ENCODE data around the gene DCBLD2. TPM values are rescaled to one million over a fixed set of nuclear protein-coding genes. Genes with fewer than 3 reads are reported as not detected.

DCBLD2 gene
- polyA plus RNA-seq, 1 of the 3 experiments (the other 2 are of a cell fraction), result 159 TPM

- TF ChIP-seq IRF3 (IDR thresholded peaks at IDR 0.05; ENCODE audit: low read depth, low read length) (peak; percentile 43; the same call in 1 of the 2 replicates), USF1 (IDR thresholded peaks at IDR 0.05; ENCODE audit: borderline replicate concordance, low read depth) (no peak)
Measured at GRCh38 chr3:98901392-98902350, at the start of gene DCBLD2 (continued).

- CTCF ChIA-PET, result interaction anchor here (0.7 to 1.8 kb wide), 3 partner anchors 12 to 128 kb away, joined by 3 to 4 read pairs (median 4); no protein-coding TSS in a partner anchor
- Histone ChIP-seq H3K4me2 (peak overlapping the region; percentile 47; the same call in 1 of the 2 replicates), H3K9me3 (peaks cover 8% of the 10 kb centered on the region; the same call in 1 of the 2 replicates), H2AFZ (ENCODE audit: low read depth) (no peak overlapping the region), H3K4me3 (ENCODE audit: low read depth in 2 of 2, low read length in 1 of 2) (no peak overlapping the region), H3K79me2 (ENCODE audit: insufficient read depth) (no peaks in the 10 kb centered on the region), H3K9me2 (no peaks in the 10 kb centered on the region), H3K9ac (no peak overlapping the region), H4K20me1 (ENCODE audit: insufficient read depth) (no peaks in the 10 kb centered on the region), H3K4me1 (ENCODE audit: control insufficient read depth in 1 of 2, insufficient read depth in 2 of 2, low read depth in 1 of 2, low read length in 1 of 2) (peaks cover 0 to 9% of the 10 kb centered on the region in 2 experiments; a peak in 2 of 4 replicates), H3F3A (replicated peaks; ENCODE audit: insufficient read depth) (peaks cover 26% of the 10 kb centered on the region), H3K27me3 (ENCODE audit: insufficient read depth) (no peaks in the 10 kb centered on the region), H3K36me3 (replicated peaks in 1 of 2; ENCODE audit: control insufficient read depth in 1 of 2, insufficient read depth in 2 of 2, low read length in 1 of 2) (no peaks in the 10 kb centered on the region), H3K27ac (ENCODE audit: low read depth in 2 of 2, low read length in 1 of 2) (peak overlapping the region; percentile 80 to 82)
- no peak for TF ChIP-seq POLR2AphosphoS5 (IDR thresholded peaks at IDR 0.05; ENCODE audit: low read depth, low read length)
- no peak for TF ChIP-seq NRF1 (IDR thresholded peaks at IDR 0.05; ENCODE audit: low read depth, low read length)
- no peak for TF ChIP-seq PBX3 (IDR thresholded peaks at IDR 0.05)
- no peak for TF ChIP-seq GABPA (IDR thresholded peaks at IDR 0.05; ENCODE audit: low read depth)
- TF ChIP-seq REST (IDR thresholded peaks at IDR 0.05; ENCODE audit: low read depth, low read length), result no peak
- TF ChIP-seq MXI1 (IDR thresholded peaks at IDR 0.05; ENCODE audit: low read depth, low read length), result no peak
- no peak for TF ChIP-seq IRF3 (IDR thresholded peaks at IDR 0.05; ENCODE audit: low read depth, low read length)
- TF ChIP-seq ZBTB33 (IDR thresholded peaks at IDR 0.05; ENCODE audit: borderline replicate concordance, low read depth), result no peak
- TF ChIP-seq TCF12 (IDR thresholded peaks at IDR 0.05), result no peak
- DNase-seq, result no peak
- POLR2A ChIA-PET, result interaction anchor here (0.6 kb wide), 1 partner anchor 44 kb away, joined by 3 read pairs; no protein-coding TSS in a partner anchor
- WGBS (ENCODE audit: low lambda C conversion rate), result 25% methylated on average over 1 of the region's 1 CpG
Measured at GRCh38 chr3:98945666-98946065, 44.2 kb upstream of the DCBLD2 start.
